Liver (tissue), 9 donors: ENCODE results near the gene C20orf173. TPM values are rescaled to one million over a fixed set of nuclear protein-coding genes. Genes with fewer than 3 reads are reported as not detected.

ENCODE experiments used
- DNase-seq: peaks from one replicate; pipeline ENCODE4 v3.0.0-alpha.2; 2017; ENCODE audit warnings: low spot score
- H3K27ac ChIP-seq, 2 donors: one replicate each; pipeline ENCODE4 v1.7.0; 2013; ENCODE audit warnings: inconsistent platforms in 2 of 2, low read length in 2 of 2, control low read depth in 1 of 2, low read depth in 1 of 2, mild to moderate bottlenecking in 1 of 2
- H3K27me3 ChIP-seq, 4 donors: one replicate each; pipeline versions ENCODE4 v1.6.1 to v1.7.0; 2013; ENCODE audit warnings: low read length in 3 of 4, inconsistent platforms in 1 of 4, mild to moderate bottlenecking in 1 of 4, moderate library complexity in 1 of 4; ENCODE audit not compliant: control insufficient read depth in 4 of 4, insufficient read depth in 4 of 4
- H3K36me3 ChIP-seq, 4 donors: one replicate each; pipeline versions ENCODE4 v1.6.1 to v1.7.0; 2013; ENCODE audit warnings: low read length in 3 of 4, mild to moderate bottlenecking in 3 of 4, low read depth in 1 of 4, moderate library complexity in 1 of 4; ENCODE audit not compliant: control insufficient read depth in 4 of 4, insufficient read depth in 3 of 4
- H3K4me1 ChIP-seq, 4 donors: one replicate each; pipeline versions ENCODE4 v1.6.1 to v1.7.0; 2013; ENCODE audit warnings: low read length in 3 of 4, mild to moderate bottlenecking in 3 of 4, moderate library complexity in 1 of 4; ENCODE audit not compliant: control insufficient read depth in 4 of 4, insufficient read depth in 4 of 4
- H3K4me3 ChIP-seq, 3 donors: one replicate each; pipeline versions ENCODE4 v1.6.1 to v1.7.0; 2013; ENCODE audit warnings: low read length in 3 of 3, control low read depth in 1 of 3, low read depth in 1 of 3, mild to moderate bottlenecking in 1 of 3
- H3K9ac ChIP-seq, 2 donors: one replicate each; pipeline ENCODE4 v1.7.0; 2013; ENCODE audit warnings: low read length in 2 of 2, mild to moderate bottlenecking in 2 of 2, moderate library complexity in 2 of 2, control low read depth in 1 of 2, low read depth in 1 of 2
- H3K9me3 ChIP-seq, 4 donors: one replicate each; pipeline versions ENCODE4 v1.6.1 to v1.7.0; 2013; ENCODE audit warnings: low read length in 3 of 4; ENCODE audit not compliant: control insufficient read depth in 4 of 4
- ATF3 ChIP-seq: IDR thresholded peaks from 2 replicates; pipeline ENCODE4 v1.6.1; 2016; ENCODE audit warnings: antibody characterized with exemption
- CTCF ChIP-seq: fragments of 150-350 bp; IDR thresholded peaks from 2 replicates; pipeline ENCODE4 v1.5.1; 2017; ENCODE audit warnings: improper control_type of control experiment, low read depth, low read length; ENCODE audit not compliant: missing input control
- EGR1 ChIP-seq, 2 donors: IDR thresholded peaks; 2 replicates each; pipeline ENCODE4 v1.6.1; 2016 to 2018; ENCODE audit warnings: antibody characterized with exemption in 2 of 2, low read depth in 2 of 2
- FOXA1 ChIP-seq: IDR thresholded peaks from 2 replicates; pipeline ENCODE4 v1.6.1; 2016; ENCODE audit warnings: antibody characterized with exemption
- FOXA2 ChIP-seq: IDR thresholded peaks from 2 replicates; pipeline ENCODE4 v1.6.1; 2016; ENCODE audit warnings: antibody characterized with exemption
- GABPA ChIP-seq, 2 donors: IDR thresholded peaks in 1 of 2; conservative IDR thresholded peaks in 1 of 2; 2 replicates each; pipeline ENCODE4 v1.6.1; 2016; ENCODE audit warnings: antibody characterized with exemption in 2 of 2, mild to moderate bottlenecking in 1 of 2, moderate library complexity in 1 of 2
- HNF4A ChIP-seq, 2 donors: conservative IDR thresholded peaks; 2 replicates each; pipeline ENCODE4 v1.6.1; 2016; ENCODE audit warnings: antibody characterized with exemption in 2 of 2, mild to moderate bottlenecking in 2 of 2
- HNF4G ChIP-seq: IDR thresholded peaks from 2 replicates; pipeline ENCODE4 v1.6.1; 2016; ENCODE audit warnings: antibody characterized with exemption
- JUND ChIP-seq, 2 donors: IDR thresholded peaks; 2 replicates each; pipeline ENCODE4 v1.6.1; 2016; ENCODE audit warnings: antibody characterized with exemption in 2 of 2
- NR2F2 ChIP-seq: IDR thresholded peaks from 2 replicates; pipeline ENCODE4 v1.6.1; 2016; ENCODE audit warnings: antibody characterized with exemption
- RAD21 ChIP-seq, 2 donors: IDR thresholded peaks; 2 replicates each; pipeline ENCODE4 v1.6.1; 2016; ENCODE audit warnings: antibody characterized with exemption in 2 of 2, mild to moderate bottlenecking in 2 of 2
- REST ChIP-seq: IDR thresholded peaks from 2 replicates; pipeline ENCODE4 v1.6.1; 2016; ENCODE audit warnings: antibody characterized with exemption, mild to moderate bottlenecking
- RXRA ChIP-seq, 2 donors: IDR thresholded peaks; 2 replicates each; pipeline ENCODE4 v1.6.1; 2017 to 2018; ENCODE audit warnings: antibody characterized with exemption in 2 of 2, mild to moderate bottlenecking in 1 of 2
- SP1 ChIP-seq: IDR thresholded peaks from 2 replicates; pipeline ENCODE4 v1.6.1; 2018; ENCODE audit warnings: antibody characterized with exemption, mild to moderate bottlenecking
- TAF1 ChIP-seq: conservative IDR thresholded peaks from 2 replicates; pipeline ENCODE4 v1.6.1; 2016; ENCODE audit warnings: antibody characterized with exemption, mild to moderate bottlenecking
- YY1 ChIP-seq: IDR thresholded peaks from 2 replicates; pipeline ENCODE4 v1.6.1; 2016; ENCODE audit warnings: antibody characterized with exemption, mild to moderate bottlenecking
- ZBTB33 ChIP-seq: IDR thresholded peaks from 2 replicates; pipeline ENCODE4 v1.6.1; 2016; ENCODE audit warnings: antibody characterized with exemption
- WGBS: extraction: QIAGEN DNeasy Blood & Tissue Kit; methylation state at CpG from one replicate; pipeline ENCODE4 v1.1.7; 2013; 5-methylcytosine and 5-hydroxymethylcytosine counted together
- polyA plus RNA-seq, 2 donors: library from polyadenylated mRNA; stranded (reverse) in 1 of 2; unstranded in 1 of 2; fragments of 200-250 nt in 1 of 2; fragments of >200 nt in 1 of 2; fragmentation: Nextera tagmentation in 1 of 2; extraction: Ambion mirVana in 1 of 2; gene quantifications; one replicate each; pipeline versions ENCODE4 v1.2.1 to v1.2.3, GENCODE V29; 2013 to 2015
- total RNA-seq, 2 donors: library from RNA; depleted of rRNA; stranded (reverse); fragments of >200 nt; gene quantifications; one replicate each; pipeline ENCODE4 v1.2.3, GENCODE V29; 2014
- donor health status: healthy.
- donor health status: healthy.
- donor health status: healthy.
- donor health status: healthy.
- donor health status: healthy.

C20orf173 gene
- total and polyA plus RNA-seq, 4 donors = not detected

GRCh38 chr20:35544436-35544835, 15.0 kb upstream of the C20orf173 start (continued):
- TF ChIP-seq EGR1 (IDR thresholded peaks at IDR 0.05; ENCODE audit: low read depth in 2 of 2) (no peak), YY1 (no peak), HNF4A (conservative IDR thresholded peaks at IDR 0.05) (no peak), FOXA1 (no peak)

GRCh38 chr20:35542990-35543389, 13.5 kb upstream of the C20orf173 start:
- H3K27ac ChIP-seq = no peak overlapping the region
- WGBS = 95% methylated on average over 1 of the region's 1 CpG
- H3K4me1 ChIP-seq = peaks cover 2 to 11% (median 9%) of the 10 kb centered on the region in 4 donors
- no peak for TF ChIP-seq ZBTB33
- no peak for TF ChIP-seq CTCF
- TF ChIP-seq JUND (IDR thresholded peaks at IDR 0.05) = no peak
- TF ChIP-seq FOXA2 = no peak
- TF ChIP-seq REST = no peak
- TF ChIP-seq GABPA (IDR thresholded peaks at IDR 0.05 in 1 of 2, conservative IDR thresholded peaks at IDR 0.05 in 1 of 2) = no peak
- no peak for TF ChIP-seq ATF3
- TF ChIP-seq TAF1 = no peak
- TF ChIP-seq RAD21 (IDR thresholded peaks at IDR 0.05) = no peak
- TF ChIP-seq SP1 = no peak
- TF ChIP-seq EGR1 (IDR thresholded peaks at IDR 0.05; ENCODE audit: low read depth in 2 of 2) = no peak
- no peak for TF ChIP-seq YY1
- no peak for TF ChIP-seq HNF4G
- TF ChIP-seq FOXA1 = no peak
- no peak for TF ChIP-seq NR2F2
- no peak for TF ChIP-seq RXRA (IDR thresholded peaks at IDR 0.05)
- TF ChIP-seq HNF4A (conservative IDR thresholded peaks at IDR 0.05) = no peak
- H3K36me3 ChIP-seq = peaks cover 0 to 13% (median 9%) of the 10 kb centered on the region in 4 donors
- no peaks in the 10 kb centered on the region for H3K9me3 ChIP-seq
- no peak overlapping the region for H3K4me3 ChIP-seq
- no peak overlapping the region for H3K9ac ChIP-seq
- no peaks in the 10 kb centered on the region for H3K27me3 ChIP-seq
- DNase-seq = no peak
